MCF 10A (cell line): ENCODE results near the gene CABLES2. TPM values are rescaled to one million over a fixed set of nuclear protein-coding genes. Genes with fewer than 3 reads are reported as not detected.
"Not testable (repeated sequence)": the region's sequence is repeated elsewhere in the genome, so short reads cannot be mapped to it uniquely, and the experiment has no call there.

ENCODE experiments used
- BruUV-seq: library from RNA; stranded (reverse); fragments of 400-500 nt; replicated peaks from 2 replicates; lab custom pipeline; 2021; lab: Mats Ljungman, UMichigan
- CTCF ChIA-PET: fragments of 300-600 bp; sonication (Branson Sonifier 250); formaldehyde crosslinking; extraction: SDS; loops from one replicate; lab custom pipeline; 2021; ENCODE audit warnings: antibody characterized with exemption, inconsistent platforms; lab: Yijun Ruan, JAX
- POLR2A ChIA-PET: fragments of 300-600, 350-650 bp; sonication (Branson Sonifier 250); formaldehyde crosslinking; extraction: SDS; loops from one replicate; lab custom pipeline; 2020; ENCODE audit warnings: antibody characterized with exemption, inconsistent platforms; lab: Yijun Ruan, JAX
- DNase-seq: peaks from one replicate; pipeline ENCODE4 v3.0.0-alpha.2; 2018; ENCODE audit not compliant: unreplicated experiment
- H3K27ac Mint-ChIP-seq: one replicate; pipeline ENCODE4 v1.8.0; 2022; ENCODE audit warnings: mild to moderate bottlenecking, low read depth, mixed read lengths; ENCODE audit not compliant: unreplicated experiment
- H3K27me3 Mint-ChIP-seq: one replicate; pipeline ENCODE4 v1.8.0; 2022; ENCODE audit warnings: mixed read lengths; ENCODE audit not compliant: insufficient read depth, unreplicated experiment
- H3K36me3 Mint-ChIP-seq: one replicate; pipeline ENCODE4 v1.8.0; 2022; ENCODE audit warnings: mild to moderate bottlenecking, moderate library complexity, mixed read lengths; ENCODE audit not compliant: insufficient read depth, unreplicated experiment
- H3K4me1 Mint-ChIP-seq: one replicate; pipeline ENCODE4 v1.8.0; 2022; ENCODE audit warnings: mixed read lengths; ENCODE audit not compliant: insufficient read depth, unreplicated experiment
- H3K4me3 Mint-ChIP-seq: one replicate; pipeline ENCODE4 v1.8.0; 2022; ENCODE audit warnings: mild to moderate bottlenecking, moderate library complexity, mixed read lengths; ENCODE audit not compliant: unreplicated experiment
- H3K9me3 Mint-ChIP-seq: one replicate; pipeline ENCODE4 v1.8.0; 2022; ENCODE audit warnings: mixed read lengths; ENCODE audit not compliant: unreplicated experiment
- CTCF ChIP-seq: fragments of 200-600 bp; IDR thresholded peaks from one replicate; pipeline ENCODE4 v1.8.0; 2022; ENCODE audit warnings: antibody characterized with exemption, mild to moderate bottlenecking; ENCODE audit not compliant: unreplicated experiment
- intact Hi-C: fragments of 100-400 bp; cut with micrococcal nuclease; formaldehyde crosslinking; loops from 2 replicates; pipeline ENCODE4 v1.14.1; 2022
- total RNA-seq: library from RNA; stranded (reverse); gene quantifications from 2 replicates; pipeline ENCODE4 v1.2.3, GENCODE V29; 2022

The CABLES2 gene
- total RNA-seq, 1 experiment from 2014 or later, result 1.5 TPM

DNA sequence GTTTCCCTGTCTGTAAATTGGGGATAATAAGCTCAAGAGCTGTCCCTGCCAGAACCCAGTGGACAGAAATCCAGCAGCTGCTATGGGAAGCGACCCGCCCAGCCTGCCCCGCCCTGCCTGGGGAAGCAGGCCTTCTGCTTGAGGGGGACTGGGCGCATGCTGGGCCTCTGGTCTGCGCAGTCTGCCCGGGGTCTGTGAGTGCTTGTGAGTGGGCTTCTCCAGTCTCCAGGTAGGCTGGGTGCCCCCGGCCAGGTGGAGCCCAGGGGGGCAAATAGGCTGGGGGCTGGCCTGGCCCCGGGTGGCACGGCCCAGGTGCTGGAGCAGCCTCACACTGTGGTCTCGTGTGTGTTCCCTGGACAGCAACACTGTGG, 20.9 kb upstream of the CABLES2 start:
- TF ChIP-seq CTCF, result no peak
- intact Hi-C loops, result no loop called here
- ChIA-PET POLR2A (no interaction called here), CTCF (no interaction called here)
- Mint-ChIP-seq H3K36me3 (no peaks in the 10 kb centered on the region), H3K27me3 (peaks cover 7% of the 10 kb centered on the region), H3K9me3 (no peaks in the 10 kb centered on the region), H3K27ac (no peak overlapping the region), H3K4me1 (no peaks in the 10 kb centered on the region), H3K4me3 (no peak overlapping the region)
- BruUV-seq, result no TSS peak
- no peak for DNase-seq

- Mint-ChIP-seq H3K4me1 (no peaks in the 10 kb centered on the region), H3K27ac (no peak within 1 kb of the TSS), H3K27me3 (peaks cover 7% of the 10 kb centered on the region), H3K9me3 (no peaks in the 10 kb centered on the region), H3K4me3 (no peak within 1 kb of the TSS), H3K36me3 (no peaks in the 10 kb centered on the region)
- BruUV-seq, result no TSS peak
- POLR2A ChIA-PET, result interaction anchor here (0.6 to 0.7 kb wide), 2 partner anchors 20 to 217 kb away, joined by 3 read pairs; partner anchors contain the start of gene CABLES2
- DNase-seq, result no peak
- no peak for TF ChIP-seq CTCF
- CTCF ChIA-PET, result interaction anchor here (0.5 to 0.6 kb wide), 2 partner anchors 17 to 242 kb away, joined by 3 to 4 read pairs; no protein-coding TSS in a partner anchor
- intact Hi-C loops, result no loop called here
Observed at GRCh38 chr20:62427172-62428001, 20.3 kb upstream of the CABLES2 start, which contains the start of gene RBBP8NL. Gene RBBP8NL (minus strand): TSS chr20:62427539. CDS start chr20:62419647, 7,892 bp downstream.

GRCh38 chr20:62426699-62427131, 19.6 kb upstream of the CABLES2 start:
- no peak overlapping the region for H3K4me3 Mint-ChIP-seq
- H3K36me3 Mint-ChIP-seq, result no peaks in the 10 kb centered on the region
- H3K27me3 Mint-ChIP-seq, result peaks cover 7% of the 10 kb centered on the region
- H3K4me1 Mint-ChIP-seq, result no peaks in the 10 kb centered on the region
- intact Hi-C loops, result no loop called here
- BruUV-seq, result no TSS peak
- TF ChIP-seq CTCF, result no peak
- CTCF ChIA-PET, result interaction anchor here (0.6 kb wide), 1 partner anchor 16 kb away, joined by 4 read pairs; no protein-coding TSS in a partner anchor
- POLR2A ChIA-PET, result interaction anchor here (0.6 kb wide), 1 partner anchor 218 kb away, joined by 3 read pairs; no protein-coding TSS in a partner anchor
- H3K9me3 Mint-ChIP-seq, result no peaks in the 10 kb centered on the region
- no peak overlapping the region for H3K27ac Mint-ChIP-seq
- no peak for DNase-seq

- H3K27me3 Mint-ChIP-seq, BruUV-seq, H3K4me3 Mint-ChIP-seq, POLR2A ChIA-PET, H3K9me3 Mint-ChIP-seq, intact Hi-C loops, DNase-seq, H3K36me3 Mint-ChIP-seq, CTCF ChIA-PET, H3K4me1 Mint-ChIP-seq, H3K27ac Mint-ChIP-seq: not testable (repeated sequence)
Observed at GRCh38 chr20:62426059-62426348, 18.9 kb upstream of the CABLES2 start.
